Stimulated activated CD4-positive, alpha-beta T cell treated with anti-CD3 and anti-CD28 coated beads, Interleukin-1b, Interleukin-23, amount 100 ng/mL, for 4 hours (primary cell): Measurements from ENCODE around the gene IL19.
"Not testable (repeated sequence)": the region's sequence is repeated elsewhere in the genome, so short reads cannot be mapped to it uniquely, and the experiment has no call there.

Experiments
- DNase-seq, 2 donors: peaks; one replicate each; pipeline ENCODE4 v3.0.0-alpha.2; 2020; ENCODE audit warnings: low read depth in 2 of 2

The IL19 gene

GRCh38 chr1:206772243-206772937, 1.8 kb downstream of the IL19 start, which contains the start of gene IL10:
TSS of gene IL10 (minus strand) at chr1:206772494. CDS start at chr1:206772435, 59 bp downstream.
- DNase-seq = no peak

GRCh38 chr1:206774093-206774492, 3.5 kb downstream of the IL19 start:
- DNase-seq = no peak

- DNase-seq = no peak
Observed at GRCh38 chr1:206776229-206776628, 5.7 kb downstream of the IL19 start.

- no peak for DNase-seq
Observed at GRCh38 chr1:206778031-206778430, 7.5 kb downstream of the IL19 start.

GRCh38 chr1:206778911-206779310, 8.3 kb downstream of the IL19 start:
- DNase-seq = not testable (repeated sequence)

- no peak for DNase-seq
Observed at GRCh38 chr1:206779638-206780037, 9.1 kb downstream of the IL19 start.

GRCh38 chr1:206782448-206782847, 11.9 kb downstream of the IL19 start:
- no peak for DNase-seq

- no peak for DNase-seq
Observed at GRCh38 chr1:206783506-206783905, 12.9 kb downstream of the IL19 start.

GRCh38 chr1:206784471-206784903, 13.9 kb downstream of the IL19 start:
- peak; percentile 85 to 88 for DNase-seq

GRCh38 chr1:206785182-206785765, 14.7 kb downstream of the IL19 start:
- no peak for DNase-seq

- DNase-seq = no peak
Observed at GRCh38 chr1:206786212-206786886, 15.8 kb downstream of the IL19 start.

- DNase-seq = no peak
Observed at GRCh38 chr1:206787891-206788290, 17.3 kb downstream of the IL19 start.

GRCh38 chr1:206788487-206789050, 18.0 kb downstream of the IL19 start:
- no peak for DNase-seq

GRCh38 chr1:206790502-206791250, 20.1 kb downstream of the IL19 start:
- DNase-seq = no peak

GRCh38 chr1:206792939-206793607, 22.5 kb downstream of the IL19 start:
- DNase-seq = no peak

GRCh38 chr1:206793620-206794019, 23.0 kb downstream of the IL19 start:
- no peak for DNase-seq

- DNase-seq = peak; percentile 39 to 48
Observed at GRCh38 chr1:206794294-206794908, 23.8 kb downstream of the IL19 start.

- DNase-seq = no peak
Observed at GRCh38 chr1:206796116-206796515, 25.5 kb downstream of the IL19 start.

GRCh38 chr1:206796981-206797402, 26.4 kb downstream of the IL19 start:
- DNase-seq = no peak

GRCh38 chr1:206797534-206798383, 27.2 kb downstream of the IL19 start:
- no peak for DNase-seq
